ENCODE data around the gene MYO7A. TPM values are rescaled to one million over a fixed set of nuclear protein-coding genes. Genes with fewer than 3 reads are reported as not detected.
A peak's percentile ranks its signal among the peaks of the same experiment; 100 is the strongest.

Gene MYO7A
- total RNA-seq, 1 experiment from 2014 or later: 0.40 TPM

DNA sequence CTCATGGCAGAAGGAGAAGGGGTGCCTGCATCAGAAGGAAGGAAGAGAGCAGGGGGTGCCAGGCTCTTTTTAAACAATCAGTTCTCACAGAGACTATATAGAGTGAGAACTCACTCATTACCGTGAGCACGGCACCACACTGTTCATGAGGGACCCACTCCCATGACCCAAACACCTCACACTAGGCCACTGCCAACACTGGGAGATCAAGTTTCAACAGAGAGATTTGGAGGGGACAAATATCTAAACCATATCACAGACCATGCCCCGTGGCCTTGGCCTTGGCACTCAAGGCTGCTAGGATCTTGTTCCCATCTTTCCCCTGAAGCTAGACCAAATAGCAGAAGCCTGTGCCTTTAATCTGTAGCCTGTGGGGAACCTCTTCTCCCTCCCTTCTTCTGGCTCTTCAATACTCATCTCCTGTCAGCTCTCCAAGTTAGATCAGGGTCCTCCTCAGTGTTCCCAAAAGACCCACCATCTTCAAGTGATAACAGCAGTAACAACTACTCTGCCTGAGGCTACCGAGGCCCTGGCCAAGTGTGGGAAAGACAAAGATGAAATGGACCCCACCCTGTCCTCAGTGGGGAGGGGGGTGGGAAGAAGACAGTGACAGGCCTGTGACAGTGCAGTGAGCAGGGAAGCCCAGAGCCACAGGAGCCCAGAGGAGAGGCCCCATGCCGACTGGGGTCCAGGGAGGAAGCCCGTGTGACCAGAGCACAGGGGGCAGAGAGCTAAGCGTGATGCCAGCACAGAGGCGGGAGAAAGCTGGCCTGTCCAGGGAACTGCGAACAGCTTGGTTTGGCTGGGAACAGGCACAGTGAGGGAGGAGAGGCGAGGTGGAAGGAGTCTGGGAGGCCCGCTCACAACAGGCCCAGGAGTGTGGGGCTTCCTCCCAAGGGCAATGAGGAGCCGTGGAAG lies 72.6 kb downstream of the MYO7A start:
- no peak for DNase-seq (ENCODE audit: low read depth)

GRCh38 chr11:77201370-77201769 lies 73.3 kb downstream of the MYO7A start:
- DNase-seq (ENCODE audit: low read depth): no peak

- DNase-seq (ENCODE audit: low read depth): no peak
These were observed 74.2 kb downstream of the MYO7A start for GRCh38 chr11:77201991-77202841.

GRCh38 chr11:77202941-77203900 lies 75.2 kb downstream of the MYO7A start:
- DNase-seq (ENCODE audit: low read depth): no peak

GRCh38 chr11:77203901-77204753 lies 76.1 kb downstream of the MYO7A start:
- DNase-seq (ENCODE audit: low read depth): no peak

DNA sequence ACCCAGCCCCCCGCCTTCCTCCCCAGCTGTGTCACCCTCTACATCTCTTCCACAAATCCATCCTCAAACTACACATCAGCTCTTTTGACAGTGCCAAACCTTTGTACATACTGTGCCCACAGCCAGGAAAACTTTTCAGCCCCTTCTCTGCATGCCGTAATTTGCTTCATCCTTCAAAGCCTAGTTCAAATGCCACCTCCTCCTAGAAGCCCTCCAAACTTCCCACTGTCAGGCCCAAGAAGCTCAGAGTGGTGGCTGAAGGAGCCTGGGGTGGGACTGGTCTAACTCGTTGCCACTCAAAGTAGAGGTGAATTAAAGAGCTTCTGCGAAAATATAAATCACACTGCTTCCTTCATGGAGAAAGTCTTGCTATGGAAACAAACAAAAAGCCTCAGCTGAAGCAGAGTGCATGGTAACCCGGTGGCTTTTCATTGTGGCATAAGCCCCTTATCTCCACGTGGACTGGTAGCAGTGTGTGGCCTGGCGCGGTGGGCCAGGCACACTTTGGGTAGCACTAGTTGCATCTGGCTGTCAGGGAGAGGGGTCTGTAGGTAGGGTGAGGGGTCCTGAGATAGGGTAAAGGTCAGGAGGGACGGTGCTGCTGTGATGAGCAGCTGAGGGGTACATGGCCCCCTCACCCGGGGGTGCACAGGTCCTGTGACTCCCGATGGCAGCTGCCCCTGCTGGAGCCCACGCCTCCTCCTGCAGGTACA lies 76.9 kb downstream of the MYO7A start:
- DNase-seq (ENCODE audit: low read depth): no peak

DNA sequence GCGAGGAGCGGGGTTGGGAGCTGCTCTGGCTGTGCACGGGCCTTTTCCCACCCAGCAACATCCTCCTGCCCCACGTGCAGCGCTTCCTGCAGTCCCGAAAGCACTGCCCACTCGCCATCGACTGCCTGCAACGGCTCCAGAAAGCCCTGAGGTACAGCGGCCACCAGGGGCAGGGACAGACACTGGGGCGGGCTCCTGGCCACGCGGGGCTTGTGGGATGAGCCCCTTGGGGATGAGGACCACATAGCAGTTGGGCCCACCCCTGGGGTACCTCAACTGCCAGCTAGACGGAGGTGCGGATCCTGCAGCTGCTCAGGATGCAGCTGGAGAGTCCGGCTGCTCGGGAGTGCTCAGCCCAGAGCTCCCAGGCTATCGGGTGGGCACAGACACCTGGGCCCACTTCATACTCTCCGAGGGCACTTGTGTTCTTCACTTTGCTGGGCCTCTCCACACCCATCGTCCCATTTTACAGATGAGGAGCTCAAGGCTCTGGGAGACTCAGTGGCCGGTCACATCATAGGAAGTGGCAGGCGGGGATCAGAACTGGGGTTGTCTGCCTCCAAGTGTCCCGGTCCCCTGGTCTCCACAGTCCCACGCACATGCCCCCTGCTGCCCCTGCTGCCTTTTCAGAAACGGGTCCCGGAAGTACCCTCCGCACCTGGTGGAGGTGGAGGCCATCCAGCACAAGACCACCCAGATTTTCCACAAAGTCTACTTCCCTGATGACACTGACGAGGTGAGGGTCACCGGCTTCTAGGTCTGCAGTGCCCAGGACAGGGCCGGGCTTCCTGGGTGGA lies 77.6 kb downstream of the MYO7A start:
- DNase-seq (ENCODE audit: low read depth): peak; percentile 4

- peak; percentile 0 for DNase-seq (ENCODE audit: low read depth)
These were observed 78.4 kb downstream of the MYO7A start for GRCh38 chr11:77206264-77207018.

GRCh38 chr11:77207019-77207485 lies 79.0 kb downstream of the MYO7A start:
- no peak for DNase-seq (ENCODE audit: low read depth)

GRCh38 chr11:77207618-77208313 lies 79.7 kb downstream of the MYO7A start:
- DNase-seq (ENCODE audit: low read depth): no peak

DNA sequence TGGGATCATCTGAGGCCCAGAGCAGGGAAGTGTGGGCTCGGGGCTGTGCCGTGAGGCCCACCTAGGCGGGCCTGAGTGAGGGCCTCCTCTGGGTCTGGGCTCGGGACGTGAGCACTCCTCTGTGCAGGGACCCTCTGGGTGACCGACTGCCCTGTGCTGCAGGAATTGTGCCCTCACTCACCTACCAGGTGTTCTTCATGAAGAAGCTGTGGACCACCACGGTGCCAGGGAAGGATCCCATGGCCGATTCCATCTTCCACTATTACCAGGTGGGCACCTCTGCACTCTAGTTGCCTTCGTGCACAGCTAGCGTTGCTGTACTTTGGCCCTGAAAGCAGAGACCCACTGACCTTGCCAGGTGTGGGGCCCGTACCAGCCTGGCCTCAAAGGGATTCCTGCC lies 80.5 kb downstream of the MYO7A start:
- DNase-seq (ENCODE audit: low read depth): no peak

DNA sequence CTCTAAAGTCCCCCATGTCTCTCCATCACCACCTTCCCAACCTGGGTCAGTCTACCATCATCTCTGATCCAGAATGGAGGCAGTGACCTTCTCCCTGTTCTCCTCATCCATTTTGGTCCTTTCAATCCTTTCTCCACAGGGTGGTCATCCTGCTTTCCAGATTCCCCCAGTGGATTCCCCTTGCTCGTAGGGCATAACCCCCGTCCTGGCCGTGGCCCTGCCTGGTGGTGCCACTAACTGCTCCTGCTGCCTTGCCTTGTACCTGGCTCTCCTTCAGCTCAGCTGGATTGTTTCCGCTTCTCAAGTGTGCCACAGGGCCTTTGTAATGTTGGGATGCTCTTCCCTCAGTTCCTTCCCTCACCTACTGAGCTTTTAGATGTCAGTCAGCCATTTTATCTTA lies 81.6 kb downstream of the MYO7A start:
- no peak for DNase-seq (ENCODE audit: low read depth)

GRCh38 chr11:77211040-77211451 lies 83.0 kb downstream of the MYO7A start:
- DNase-seq (ENCODE audit: low read depth): no peak

DNA sequence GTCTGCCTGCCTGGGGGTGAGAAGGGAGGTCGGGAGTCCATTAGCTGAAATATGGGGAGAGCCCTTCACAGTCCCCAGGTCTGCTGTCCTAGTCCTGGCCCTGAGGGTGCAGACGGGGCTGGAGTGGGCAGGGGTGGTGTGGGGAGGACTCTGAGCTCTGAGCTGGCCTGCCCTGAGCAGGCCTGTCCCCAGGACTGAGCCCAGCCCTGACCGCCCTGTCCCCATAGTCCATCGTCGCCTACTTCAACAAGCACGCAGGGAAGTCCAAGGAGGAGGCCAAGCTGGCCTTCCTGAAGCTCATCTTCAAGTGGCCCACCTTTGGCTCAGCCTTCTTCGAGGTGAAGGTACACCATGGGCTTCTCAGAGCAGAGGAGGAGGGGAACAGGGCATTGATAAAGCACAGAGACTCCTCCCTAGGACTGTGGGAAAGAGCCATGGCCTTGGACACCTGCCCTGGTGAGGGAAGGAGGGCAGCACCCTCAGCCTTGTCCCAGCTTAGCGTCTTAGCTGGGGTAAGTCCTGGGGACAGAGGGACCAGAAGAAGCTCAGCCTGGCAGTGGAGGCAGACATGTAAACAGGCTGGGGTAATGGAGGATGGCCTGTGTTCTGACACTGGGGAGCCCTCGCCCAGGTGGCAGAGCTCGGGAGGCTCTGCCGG lies 83.7 kb downstream of the MYO7A start:
- DNase-seq (ENCODE audit: low read depth): no peak

DNA sequence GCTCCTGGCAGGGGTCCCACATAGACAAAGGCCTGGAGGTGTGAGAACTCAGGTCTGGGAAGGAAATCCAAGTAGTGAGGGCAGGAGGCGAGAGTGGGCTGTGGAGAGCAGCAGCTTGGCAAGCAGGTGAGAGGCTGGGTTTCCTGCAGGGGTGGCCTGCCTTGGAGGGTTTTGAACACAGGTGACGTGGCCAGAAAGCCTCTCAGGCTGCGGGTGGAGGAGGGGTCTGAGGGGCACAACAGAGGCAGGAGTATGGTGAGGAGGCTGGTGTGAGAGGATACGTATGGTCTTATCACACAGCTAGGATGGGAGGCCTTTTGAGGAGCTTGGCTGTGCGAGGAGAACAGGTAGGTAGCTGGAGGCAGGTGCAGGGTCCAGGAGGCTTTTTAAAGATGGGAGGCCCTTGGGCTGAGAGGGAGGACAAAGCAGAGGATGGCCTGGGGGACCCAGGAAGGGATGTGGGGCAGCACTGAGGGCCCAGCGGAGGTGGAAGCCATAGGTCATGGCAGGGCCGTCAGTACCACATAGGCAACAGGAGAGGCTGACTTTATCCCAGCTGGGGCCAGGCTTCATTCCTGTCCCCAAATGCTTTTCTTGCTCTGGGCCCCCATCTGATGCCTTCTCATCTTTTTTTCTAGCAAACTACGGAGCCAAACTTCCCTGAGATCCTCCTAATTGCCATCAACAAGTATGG lies 84.4 kb downstream of the MYO7A start:
- DNase-seq (ENCODE audit: low read depth): no peak

DNA sequence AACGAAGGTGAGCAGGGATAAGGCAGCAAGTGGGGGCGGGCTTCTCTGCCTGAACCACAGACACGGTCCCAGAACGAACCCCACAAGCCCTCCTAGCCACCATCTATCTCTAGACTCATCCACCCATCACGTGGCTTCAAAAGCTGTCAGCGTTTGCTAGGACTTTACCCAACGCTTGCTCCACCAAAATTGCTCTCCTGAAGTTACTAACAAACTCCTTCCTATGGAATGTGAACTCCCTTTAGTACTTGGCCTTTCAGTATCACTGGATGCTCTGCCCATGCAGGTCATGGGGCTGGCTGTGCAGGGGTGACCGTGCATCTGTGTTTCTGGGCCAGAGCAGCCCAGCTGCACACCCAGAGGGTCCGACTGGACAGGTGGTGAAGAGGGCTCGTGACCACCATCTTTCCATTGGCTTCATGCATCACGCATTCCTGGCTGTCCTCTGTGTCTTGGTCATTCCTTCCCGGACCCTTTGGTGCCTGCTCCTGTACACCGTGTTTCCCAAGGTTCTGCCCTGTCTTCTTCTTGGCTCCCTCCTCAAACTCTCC lies 85.1 kb downstream of the MYO7A start:
- DNase-seq (ENCODE audit: low read depth): no peak
